Endothelial cell of umbilical vein (primary cell): Measurements from ENCODE around the gene LGMN. TPM values are rescaled to one million over a fixed set of nuclear protein-coding genes. Genes with fewer than 3 reads are reported as not detected.

Experiments
- BruUV-seq: library from RNA; stranded (reverse); fragments of 400-500 nt; replicated peaks from 2 replicates; lab custom pipeline; 2021; lab: Mats Ljungman, UMichigan
- CTCF ChIA-PET: fragments of 300-600, 350-600 bp; sonication (Branson Sonifier 250); formaldehyde crosslinking; loops from one replicate; lab custom pipeline; 2021; ENCODE audit warnings: antibody characterized with exemption, inconsistent platforms; lab: Charles Lee
- POLR2A ChIA-PET: fragments of 300-600, 350-600 bp; sonication (Branson Sonifier 250); formaldehyde crosslinking; loops from one replicate; lab custom pipeline; 2021; ENCODE audit warnings: antibody characterized with exemption, inconsistent platforms; lab: Charles Lee
- DNase-seq: peaks from one replicate; pipeline ENCODE4 v3.0.0-alpha.2; 2011; ENCODE audit warnings: low read depth, low spot score
- FAIRE-seq: peaks from 2 replicates; lab custom pipeline; 2011; peaks lifted over from hg19 to GRCh38; lab: Jason Lieb, UNC
- H2AFZ ChIP-seq: 2 replicates; pipeline ENCODE4 v1.6.0; 2012; ENCODE audit warnings: low read depth, low read length, control low read depth, inconsistent platforms
- H3K27ac ChIP-seq: 2 replicates; pipeline ENCODE4 v1.5.1; 2011; ENCODE audit warnings: low read depth, mild to moderate bottlenecking, control low read depth, low read length, moderate library complexity; ENCODE audit not compliant: insufficient read depth
- H3K27me3 ChIP-seq, 2 experiments: 2 replicates each; pipeline versions ENCODE4 v1.6.0 to v1.6.1; 2011; ENCODE audit warnings: low read length in 2 of 2, mixed read lengths in 1 of 2; ENCODE audit not compliant: control insufficient read depth in 2 of 2, insufficient read depth in 2 of 2
- H3K36me3 ChIP-seq, 2 experiments: 2 replicates in 1 of 2; 3 replicates in 1 of 2; pipeline ENCODE4 v1.5.1; 2011; ENCODE audit warnings: low read length in 2 of 2, mild to moderate bottlenecking in 1 of 2, moderate library complexity in 1 of 2; ENCODE audit not compliant: control insufficient read depth in 2 of 2, insufficient read depth in 2 of 2; ENCODE audit errors: extremely low read depth in 1 of 2
- H3K4me1 ChIP-seq: 3 replicates; pipeline ENCODE4 v1.5.1; 2011; ENCODE audit warnings: mild to moderate bottlenecking, low read length; ENCODE audit not compliant: control insufficient read depth, insufficient read depth; ENCODE audit errors: extremely low read depth
- H3K4me2 ChIP-seq: 2 replicates; pipeline ENCODE4 v1.6.1; 2011; ENCODE audit warnings: low read length, control low read depth, mixed read lengths; ENCODE audit not compliant: insufficient read depth
- H3K4me3 ChIP-seq, 3 experiments: fragments of 200-600 bp in 1 of 3; sonication (generic), shearing (Covaris generic) in 1 of 3; replicated peaks in 1 of 3; 2 replicates each; pipeline ENCODE4 v1.5.1; 2011 to 2016; ENCODE audit warnings: control low read depth in 3 of 3, low read length in 3 of 3, mild to moderate bottlenecking in 2 of 3, inconsistent platforms in 1 of 3, low read depth in 1 of 3, moderate library complexity in 1 of 3; ENCODE audit not compliant: insufficient read depth in 1 of 3
- H3K79me2 ChIP-seq: 2 replicates; pipeline ENCODE4 v1.6.0; 2012; ENCODE audit warnings: low read length, inconsistent platforms; ENCODE audit not compliant: control insufficient read depth, insufficient read depth
- H3K9ac ChIP-seq: replicated peaks from 2 replicates; pipeline ENCODE3; 2011; ENCODE audit warnings: low read length, control low read depth; ENCODE audit not compliant: insufficient read depth; ENCODE audit errors: extremely low read depth
- H3K9me1 ChIP-seq: replicated peaks from 3 replicates; pipeline ENCODE4 v1.6.0; 2011; ENCODE audit warnings: mild to moderate bottlenecking, low read length; ENCODE audit not compliant: control insufficient read depth, insufficient read depth; ENCODE audit errors: extremely low read depth
- H3K9me3 ChIP-seq: replicated peaks from 2 replicates; pipeline ENCODE4 v1.5.1; 2012; ENCODE audit warnings: low read length, inconsistent platforms; ENCODE audit not compliant: control insufficient read depth, insufficient read depth
- H4K20me1 ChIP-seq: replicated peaks from 2 replicates; pipeline ENCODE3; 2011; ENCODE audit warnings: mild to moderate bottlenecking, low read length; ENCODE audit not compliant: control insufficient read depth, insufficient read depth; ENCODE audit errors: extremely low read depth
- CTCF ChIP-seq, 2 donors: IDR thresholded peaks; 1 replicate in 1 of 2; 2 replicates in 1 of 2; pipeline ENCODE4 v1.5.1; 2011; ENCODE audit warnings: low read length in 2 of 2, mild to moderate bottlenecking in 2 of 2, moderate library complexity in 2 of 2, control low read depth in 1 of 2, inconsistent platforms in 1 of 2, low read depth in 1 of 2; ENCODE audit not compliant: insufficient read depth in 1 of 2; ENCODE audit errors: extremely low read depth in 1 of 2
- EZH2 ChIP-seq: IDR thresholded peaks from 2 replicates; pipeline ENCODE4 v1.6.1; 2012; ENCODE audit warnings: borderline replicate concordance, low read depth, mild to moderate bottlenecking, moderate library complexity, low read length, inconsistent platforms; ENCODE audit not compliant: severe bottlenecking
- FOS ChIP-seq: IDR thresholded peaks from 2 replicates; pipeline ENCODE4 v1.6.1; 2011; ENCODE audit warnings: mild to moderate bottlenecking, low read length, moderate library complexity, borderline replicate concordance; ENCODE audit not compliant: insufficient read depth
- GATA2 ChIP-seq: IDR thresholded peaks from 2 replicates; pipeline ENCODE4 v1.7.0; 2011; ENCODE audit warnings: low read depth, mild to moderate bottlenecking, moderate library complexity, mixed read lengths, low read length; ENCODE audit not compliant: insufficient read length, insufficient read depth
- JUN ChIP-seq: IDR thresholded peaks from 2 replicates; pipeline ENCODE4 v1.6.1; 2011; ENCODE audit warnings: borderline replicate concordance, low read depth; ENCODE audit not compliant: insufficient read length, insufficient read depth
- MAX ChIP-seq: IDR thresholded peaks from 2 replicates; pipeline ENCODE4 v1.6.1; 2011; ENCODE audit not compliant: insufficient read depth, insufficient read length
- MYC ChIP-seq: IDR thresholded peaks from one replicate; pipeline ENCODE4 v1.6.1; 2011; ENCODE audit warnings: mild to moderate bottlenecking, low read depth, low read length
- POLR2A ChIP-seq: IDR thresholded peaks from 2 replicates; pipeline ENCODE4 v1.6.1; 2012; ENCODE audit warnings: low read depth, mild to moderate bottlenecking, control low read depth, low read length
- POLR2AphosphoS5 ChIP-seq: IDR thresholded peaks from 2 replicates; pipeline ENCODE4 v1.6.1; 2012; ENCODE audit warnings: low read depth, mild to moderate bottlenecking, control low read depth, low read length, moderate library complexity; ENCODE audit not compliant: insufficient read depth
- dilution Hi-C: fragments of 300-500 bp; cut with MboI; formaldehyde crosslinking; loops from one replicate; pipeline ENCODE4 v1.15.0; 2019; ENCODE audit warnings: low sequenced_read_pairs; ENCODE audit not compliant: extremely low pct_ligation_motif_present
- intact Hi-C: fragments of 100-400 bp; cut with micrococcal nuclease; formaldehyde crosslinking; loops from one replicate; pipeline ENCODE4 v1.10.0; 2022
- polyA plus RNA-seq, 4 experiments: library from polyadenylated mRNA; depleted of rRNA in 3 of 4; stranded (reverse) in 3 of 4; unstranded in 1 of 4; fragments of >200 nt; gene quantifications; 2 replicates each; pipeline versions ENCODE4 v1.2.1 to v1.2.3, GENCODE V29; 2011 to 2012; ENCODE audit warnings: missing spikeins in 1 of 4
- total RNA-seq: library from RNA; stranded (reverse); gene quantifications from 2 replicates; pipeline ENCODE4 v1.2.3, GENCODE V29; 2021

Gene LGMN
- total and polyA plus RNA-seq, 2 donors (not counting 3 experiments of a cell fraction or from before 2014, with no cell fraction given): 56.7 to 99.2 TPM

GRCh38 chr14:92792885-92793284 lies 44.5 kb upstream of the LGMN start:
- intact Hi-C loops (loop anchor here (5.0 kb wide), 2 partner anchors 319 to 671 kb away; partner anchors contain the start of genes CPSF2 and NDUFB1), dilution Hi-C loops (no loop called here)
- no peaks in the 10 kb centered on the region for H4K20me1 ChIP-seq
- TF ChIP-seq POLR2A (no peak), GATA2 (no peak), JUN (no peak), EZH2 (no peak), POLR2AphosphoS5 (no peak), FOS (no peak), MYC (no peak), MAX (no peak), CTCF (IDR thresholded peaks at IDR 0.05; ENCODE audit: extremely low read depth in 1 of 2, insufficient read depth in 1 of 2, low read depth in 1 of 2, low read length in 2 of 2) (no peak)
- CTCF ChIA-PET: interaction anchor here (1.3 kb wide), 1 partner anchor 106 kb away, joined by 5 read pairs; no protein-coding TSS in a partner anchor
- POLR2A ChIA-PET: no interaction called here
- peaks cover 9% of the 10 kb centered on the region for H3K4me1 ChIP-seq
- H3K9me1 ChIP-seq: no peaks in the 10 kb centered on the region
- FAIRE-seq (no peak), DNase-seq (no peak)
- H3K36me3 ChIP-seq: no peaks in the 10 kb centered on the region
- H3K9ac ChIP-seq: no peak overlapping the region
- peak overlapping the region; percentile 5 for H2AFZ ChIP-seq
- H3K27ac ChIP-seq: no peak overlapping the region
- H3K79me2 ChIP-seq: peaks cover 27% of the 10 kb centered on the region
- H3K4me3 ChIP-seq: no peak overlapping the region
- H3K9me3 ChIP-seq: no peaks in the 10 kb centered on the region
- BruUV-seq: no TSS peak
- no peak overlapping the region for H3K4me2 ChIP-seq
- H3K27me3 ChIP-seq: no peaks in the 10 kb centered on the region
